Ovary (tissue), 9 donors: ENCODE measurements around the gene MT1HL1. TPM values are rescaled to one million over a fixed set of nuclear protein-coding genes. Genes with fewer than 3 reads are reported as not detected.

Experiments
- DNase-seq, 5 donors: peaks; one replicate each; pipeline ENCODE4 v3.0.0-alpha.2; 2019 to 2020
- H3K27ac ChIP-seq, 2 donors: fragments of 200-600 bp; one replicate each; pipeline versions ENCODE4 v1.5.1 to v1.8.0; 2019 to 2022
- H3K27me3 ChIP-seq: fragments of 200-600 bp; one replicate; pipeline ENCODE4 v1.8.0; 2022
- H3K36me3 ChIP-seq: fragments of 200-600 bp; sonication (generic); one replicate; pipeline ENCODE4 v1.5.1; 2019
- H3K4me1 ChIP-seq: one replicate; pipeline ENCODE4 v1.8.1; 2013; ENCODE audit warnings: mild to moderate bottlenecking, moderate library complexity; ENCODE audit not compliant: insufficient read depth
- H3K4me3 ChIP-seq: fragments of 200-600 bp; sonication (generic); one replicate; pipeline ENCODE4 v1.5.1; 2017
- H3K9me3 ChIP-seq, 2 donors: fragments of 200-600 bp in 1 of 2; sonication (generic) in 1 of 2; one replicate each; pipeline versions ENCODE4 v1.5.1 to v1.8.1; 2013 to 2019; ENCODE audit warnings: mild to moderate bottlenecking in 1 of 2, moderate library complexity in 1 of 2
- CTCF ChIP-seq, 3 donors: fragments of 450-650 bp in 2 of 3; fragments of 200-600 bp in 1 of 3; IDR thresholded peaks; one replicate each; pipeline versions ENCODE4 v1.5.1 to v1.8.0; 2016 to 2022; ENCODE audit warnings: antibody characterized with exemption in 3 of 3, mild to moderate bottlenecking in 1 of 3
- EP300 ChIP-seq: sonication (generic); formaldehyde crosslinking; IDR thresholded peaks from one replicate; pipeline ENCODE4 v1.6.1; 2017; ENCODE audit warnings: antibody characterized with exemption
- POLR2A ChIP-seq: fragments of 450-650 bp; IDR thresholded peaks from one replicate; pipeline ENCODE4 v1.6.1; 2017; ENCODE audit warnings: antibody characterized with exemption, mild to moderate bottlenecking, moderate library complexity
- WGBS, 3 donors: extraction: QIAGEN DNeasy Blood & Tissue Kit in 1 of 3; methylation state at CpG; one replicate each; pipeline versions ENCODE4 v1.1.5 to v1.1.7; 2013 to 2017; 5-methylcytosine and 5-hydroxymethylcytosine counted together
- intact Hi-C, 4 donors: fragments of 100-400 bp; cut with DNase I; formaldehyde crosslinking; loops; one replicate each; pipeline versions ENCODE4 v1.11.0 to v1.15.1; 2022 to 2023
- polyA plus RNA-seq, 2 donors: library from polyadenylated mRNA; stranded (reverse); fragments of 200-250 nt in 1 of 2; fragments of 350-450 nt in 1 of 2; fragmentation: Illumina TruSeq in 1 of 2; extraction: RNeasy Lipid Tissue Mini Kit (QIAGEN cat#74804) in 1 of 2; gene quantifications; one replicate each; pipeline ENCODE4 v1.2.3, GENCODE V29; 2013 to 2014
- total RNA-seq, 7 donors: library from RNA; depleted of rRNA in 2 of 7; stranded (reverse); fragments of >200 nt in 2 of 7; fragmentation: NEBNext Ultra II Directional in 3 of 7; extraction: Animal tissue kit (Norgen Biotek cat#: 25700) in 3 of 7; gene quantifications; one replicate each; pipeline versions ENCODE4 v1.1.0 to v1.2.4, GENCODE V29; 2016 to 2023
- donor health status: DM: no; HTN: no; CAD: no; lungs with moderate emphysema.
- donor health status: DM: no; HTN: no; CAD: no.
- donor health status: Bipolar disorder and iron deficiency.
- donor health status: DM: yes; HTN: yes; CAD: no.
- donor health status: DM: no; HTN: no; CAD: no.
- donor health status: DM: yes; HTN: yes; CAD: no.

MT1HL1 gene
- total and polyA plus RNA-seq, 9 donors = not detected

- H3K27me3 ChIP-seq = no peaks in the 10 kb centered on the region
- intact Hi-C loops = no loop called here
- no peaks in the 10 kb centered on the region for H3K4me1 ChIP-seq
- DNase-seq = no peak
- H3K36me3 ChIP-seq = no peaks in the 10 kb centered on the region
- H3K27ac ChIP-seq = no peak overlapping the region
- WGBS, 3 donors = 73 to 74% (median 74%) methylated on average over 9 of the region's 9 CpGs
- TF ChIP-seq EP300 = no peak
- no peak for TF ChIP-seq POLR2A
- no peak for TF ChIP-seq CTCF (IDR thresholded peaks at IDR 0.05)
- H3K9me3 ChIP-seq = no peaks in the 10 kb centered on the region
- H3K4me3 ChIP-seq = no peak overlapping the region
Observed at GRCh38 chr1:237029850-237030535, 25.8 kb upstream of the MT1HL1 start.

GRCh38 chr1:237029240-237029639 is 25.0 kb upstream of the MT1HL1 start:
- Histone ChIP-seq H3K27me3 (no peaks in the 10 kb centered on the region), H3K36me3 (no peaks in the 10 kb centered on the region), H3K27ac (no peak overlapping the region), H3K4me1 (no peaks in the 10 kb centered on the region), H3K4me3 (no peak overlapping the region), H3K9me3 (no peaks in the 10 kb centered on the region)
- intact Hi-C loops = no loop called here
- 67 to 77% (median 70%) methylated on average over 3 of the region's 3 CpGs for WGBS, 3 donors
- no peak for DNase-seq
- no peak for TF ChIP-seq EP300
- TF ChIP-seq POLR2A = no peak
- TF ChIP-seq CTCF (IDR thresholded peaks at IDR 0.05) = no peak

- WGBS, 3 donors = 97 to 100% (median 97%) methylated on average over 8 to 10 of the region's 10 CpGs
- no peaks in the 10 kb centered on the region for H3K9me3 ChIP-seq
- intact Hi-C loops = no loop called here
- no peaks in the 10 kb centered on the region for H3K4me1 ChIP-seq
- H3K27me3 ChIP-seq = no peaks in the 10 kb centered on the region
- no peak for TF ChIP-seq CTCF (IDR thresholded peaks at IDR 0.05)
- TF ChIP-seq EP300 = no peak
- TF ChIP-seq POLR2A = no peak
- H3K27ac ChIP-seq = no peak overlapping the region
- DNase-seq = no peak
- no peaks in the 10 kb centered on the region for H3K36me3 ChIP-seq
- no peak overlapping the region for H3K4me3 ChIP-seq
Observed at GRCh38 chr1:237025358-237026074, 21.3 kb upstream of the MT1HL1 start.

GRCh38 chr1:237018896-237019295 is 14.7 kb upstream of the MT1HL1 start:
- no peaks in the 10 kb centered on the region for H3K27me3 ChIP-seq
- no peaks in the 10 kb centered on the region for H3K4me1 ChIP-seq
- no peak overlapping the region for H3K27ac ChIP-seq
- no peaks in the 10 kb centered on the region for H3K9me3 ChIP-seq
- TF ChIP-seq POLR2A = no peak
- TF ChIP-seq EP300 = no peak
- no peak for TF ChIP-seq CTCF (IDR thresholded peaks at IDR 0.05)
- no peak overlapping the region for H3K4me3 ChIP-seq
- no peak for DNase-seq
- intact Hi-C loops = no loop called here
- H3K36me3 ChIP-seq = no peaks in the 10 kb centered on the region
